Astrocyte (in vitro differentiated cells and primary cell): Measurements from ENCODE around the gene BCAR3. TPM values are rescaled to one million over a fixed set of nuclear protein-coding genes. Genes with fewer than 3 reads are reported as not detected.

Source experiments
- DNase-seq: peaks from one replicate; pipeline ENCODE4 v3.0.0-alpha.2; 2010; ENCODE audit warnings: low read depth
- FAIRE-seq: peaks from 2 replicates; lab custom pipeline; 2011; peaks lifted over from hg19 to GRCh38; lab: Jason Lieb, UNC
- H2AFZ ChIP-seq: 2 replicates; pipeline ENCODE4 v1.6.0; 2012; ENCODE audit warnings: low read depth, low read length, inconsistent platforms
- H3K27ac ChIP-seq: 2 replicates; pipeline ENCODE4 v1.5.1; 2011; ENCODE audit warnings: low read depth, low read length, inconsistent platforms
- H3K27me3 ChIP-seq: 2 replicates; pipeline ENCODE4 v1.6.0; 2011; ENCODE audit warnings: low read length, inconsistent platforms; ENCODE audit not compliant: insufficient read depth
- H3K36me3 ChIP-seq: 2 replicates; pipeline ENCODE4 v1.5.1; 2011; ENCODE audit warnings: low read length, inconsistent platforms; ENCODE audit not compliant: insufficient read depth
- H3K4me1 ChIP-seq: 2 replicates; pipeline ENCODE4 v1.5.1; 2011; ENCODE audit warnings: low read length, inconsistent platforms; ENCODE audit not compliant: insufficient read depth
- H3K4me2 ChIP-seq: 2 replicates; pipeline ENCODE4 v1.6.0; 2012; ENCODE audit warnings: low read length, inconsistent platforms
- H3K4me3 ChIP-seq: 2 replicates; pipeline ENCODE4 v1.5.1; 2011; ENCODE audit warnings: low read depth, mild to moderate bottlenecking, low read length, inconsistent platforms; ENCODE audit not compliant: insufficient read depth
- H3K79me2 ChIP-seq: 2 replicates; pipeline ENCODE4 v1.6.0; 2012; ENCODE audit warnings: mild to moderate bottlenecking, low read length, inconsistent platforms; ENCODE audit not compliant: insufficient read depth
- H3K9ac ChIP-seq: 2 replicates; pipeline ENCODE4 v1.6.0; 2012; ENCODE audit warnings: mild to moderate bottlenecking, low read length, inconsistent platforms
- H3K9me3 ChIP-seq: 2 replicates; pipeline ENCODE4 v1.5.1; 2012; ENCODE audit warnings: low read depth, mild to moderate bottlenecking, low read length, inconsistent platforms; ENCODE audit not compliant: insufficient read depth
- H4K20me1 ChIP-seq: 2 replicates; pipeline ENCODE4 v1.6.0; 2012; ENCODE audit warnings: low read length, inconsistent platforms; ENCODE audit not compliant: insufficient read depth
- H3K27ac Mint-ChIP-seq: one replicate; pipeline ENCODE4 v1.8.0; 2021; ENCODE audit warnings: mild to moderate bottlenecking, mixed read lengths; ENCODE audit not compliant: unreplicated experiment
- H3K27me3 Mint-ChIP-seq: one replicate; pipeline ENCODE4 v1.8.0; 2021; ENCODE audit warnings: low read depth, mixed read lengths; ENCODE audit not compliant: unreplicated experiment
- H3K36me3 Mint-ChIP-seq: one replicate; pipeline ENCODE4 v1.8.0; 2021; ENCODE audit warnings: low read depth, mixed read lengths; ENCODE audit not compliant: unreplicated experiment
- H3K4me1 Mint-ChIP-seq: one replicate; pipeline ENCODE4 v1.8.0; 2021; ENCODE audit warnings: low read depth, mixed read lengths; ENCODE audit not compliant: unreplicated experiment
- H3K4me3 Mint-ChIP-seq: one replicate; pipeline ENCODE4 v1.8.0; 2021; ENCODE audit warnings: mild to moderate bottlenecking, moderate library complexity, mixed read lengths; ENCODE audit not compliant: unreplicated experiment
- H3K9me3 Mint-ChIP-seq: one replicate; pipeline ENCODE4 v1.8.0; 2021; ENCODE audit warnings: mild to moderate bottlenecking, mixed read lengths; ENCODE audit not compliant: unreplicated experiment
- EZH2 ChIP-seq: IDR thresholded peaks from 2 replicates; pipeline ENCODE4 v1.6.1; 2012; ENCODE audit warnings: mild to moderate bottlenecking, low read length, inconsistent platforms; ENCODE audit not compliant: insufficient read depth
- total RNA-seq: library from RNA; stranded (reverse); gene quantifications from 2 replicates; pipeline ENCODE4 v1.2.1, GENCODE V29; 2021
- TF ChIP-seq, protein P1 (sequence below): IDR thresholded peaks from 2 replicates; pipeline ENCODE4 v1.5.1; 2011; ENCODE audit warnings: low read depth, mild to moderate bottlenecking, inconsistent platforms, low read length, moderate library complexity; ENCODE audit not compliant: insufficient read depth

Gene BCAR3
- total RNA-seq, 1 donor from 2014 or later: 30.0 TPM

GRCh38 chr1:93584261-93585003, 97.2 kb downstream of the BCAR3 start:
- peaks cover 29% of the 10 kb centered on the region for H3K36me3 Mint-ChIP-seq
- H3K9ac ChIP-seq: no peak overlapping the region
- no peak overlapping the region for H2AFZ ChIP-seq
- no peak for TF ChIP-seq EZH2
- TF ChIP-seq, protein P1, sequence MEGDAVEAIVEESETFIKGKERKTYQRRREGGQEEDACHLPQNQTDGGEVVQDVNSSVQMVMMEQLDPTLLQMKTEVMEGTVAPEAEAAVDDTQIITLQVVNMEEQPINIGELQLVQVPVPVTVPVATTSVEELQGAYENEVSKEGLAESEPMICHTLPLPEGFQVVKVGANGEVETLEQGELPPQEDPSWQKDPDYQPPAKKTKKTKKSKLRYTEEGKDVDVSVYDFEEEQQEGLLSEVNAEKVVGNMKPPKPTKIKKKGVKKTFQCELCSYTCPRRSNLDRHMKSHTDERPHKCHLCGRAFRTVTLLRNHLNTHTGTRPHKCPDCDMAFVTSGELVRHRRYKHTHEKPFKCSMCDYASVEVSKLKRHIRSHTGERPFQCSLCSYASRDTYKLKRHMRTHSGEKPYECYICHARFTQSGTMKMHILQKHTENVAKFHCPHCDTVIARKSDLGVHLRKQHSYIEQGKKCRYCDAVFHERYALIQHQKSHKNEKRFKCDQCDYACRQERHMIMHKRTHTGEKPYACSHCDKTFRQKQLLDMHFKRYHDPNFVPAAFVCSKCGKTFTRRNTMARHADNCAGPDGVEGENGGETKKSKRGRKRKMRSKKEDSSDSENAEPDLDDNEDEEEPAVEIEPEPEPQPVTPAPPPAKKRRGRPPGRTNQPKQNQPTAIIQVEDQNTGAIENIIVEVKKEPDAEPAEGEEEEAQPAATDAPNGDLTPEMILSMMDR: no peak
- H3K27me3 ChIP-seq: no peaks in the 10 kb centered on the region
- FAIRE-seq: no peak
- H3K9me3 Mint-ChIP-seq: no peaks in the 10 kb centered on the region
- peaks cover 57% of the 10 kb centered on the region for H3K36me3 ChIP-seq
- H4K20me1 ChIP-seq: peaks cover 52% of the 10 kb centered on the region
- peak overlapping the region; percentile 21 for H3K4me3 Mint-ChIP-seq
- H3K27ac ChIP-seq: no peak overlapping the region
- no peak overlapping the region for H3K4me2 ChIP-seq
- peaks cover 54% of the 10 kb centered on the region for H3K79me2 ChIP-seq
- H3K4me1 Mint-ChIP-seq: peaks cover 36% of the 10 kb centered on the region
- no peak overlapping the region for H3K4me3 ChIP-seq
- H3K27ac Mint-ChIP-seq: peak overlapping the region; percentile 71
- H3K9me3 ChIP-seq: no peaks in the 10 kb centered on the region
- no peak for DNase-seq
- H3K4me1 ChIP-seq: peaks cover 15% of the 10 kb centered on the region
- H3K27me3 Mint-ChIP-seq: no peaks in the 10 kb centered on the region

DNA sequence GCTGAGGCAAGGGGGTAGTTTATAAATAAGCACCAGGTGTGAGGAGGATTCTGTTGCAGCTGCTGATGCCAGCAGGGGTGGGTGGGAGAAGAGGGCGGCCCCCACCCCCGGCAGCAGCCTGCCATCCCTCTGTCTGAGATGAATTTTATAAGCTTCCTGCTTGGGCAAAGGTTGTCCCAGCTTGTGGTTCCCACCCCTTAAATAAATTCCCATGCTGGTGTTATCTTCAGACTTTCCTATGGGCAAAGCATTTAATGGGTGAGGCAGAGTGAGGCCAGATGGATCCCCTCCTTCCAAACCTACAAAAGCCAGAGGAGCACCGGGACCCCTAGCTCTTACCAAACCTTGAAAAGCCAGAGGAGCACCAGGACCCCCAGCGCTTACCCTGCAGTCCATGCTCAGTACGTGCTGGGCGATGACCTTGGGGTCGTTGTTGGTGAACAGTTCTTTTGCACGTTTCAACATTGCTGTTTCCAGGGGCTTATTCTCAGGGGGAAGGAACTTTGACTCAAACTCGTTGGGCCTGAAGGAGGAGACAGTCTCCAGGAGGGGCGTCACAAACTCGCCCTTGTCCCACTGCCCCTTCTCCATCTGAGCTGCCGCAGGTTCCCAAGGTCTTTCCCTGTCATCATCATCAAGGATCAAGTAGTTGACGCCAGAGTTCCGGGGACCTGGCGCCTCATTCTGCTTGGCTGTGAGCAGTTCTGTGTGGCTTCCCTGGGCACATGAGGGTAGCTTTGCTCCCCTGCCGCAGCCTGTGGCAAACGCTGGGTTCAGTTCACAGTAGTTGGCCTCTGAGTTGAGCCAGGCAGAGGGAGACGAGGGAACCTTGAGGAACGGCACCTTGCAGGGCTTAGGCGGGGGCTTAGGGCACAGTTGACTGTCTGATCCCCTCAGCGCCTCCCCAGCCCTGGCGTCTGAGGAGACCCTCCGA, 99.5 kb downstream of the BCAR3 start:
- H3K27me3 ChIP-seq: no peaks in the 10 kb centered on the region
- Mint-ChIP-seq H3K4me3 (no peak overlapping the region), H3K27me3 (no peaks in the 10 kb centered on the region), H3K9me3 (no peaks in the 10 kb centered on the region), H3K27ac (no peak overlapping the region), H3K36me3 (peaks cover 16% of the 10 kb centered on the region), H3K4me1 (peaks cover 27% of the 10 kb centered on the region)
- H3K4me2 ChIP-seq: no peak overlapping the region
- H3K9me3 ChIP-seq: no peaks in the 10 kb centered on the region
- DNase-seq: no peak
- H3K4me1 ChIP-seq: peaks cover 11% of the 10 kb centered on the region
- no peak overlapping the region for H2AFZ ChIP-seq
- TF ChIP-seq, protein P1: no peak
- no peak for TF ChIP-seq EZH2
- no peak overlapping the region for H3K4me3 ChIP-seq
- no peak overlapping the region for H3K27ac ChIP-seq
- peaks cover 53% of the 10 kb centered on the region for H4K20me1 ChIP-seq
- no peak overlapping the region for H3K9ac ChIP-seq
- peaks cover 44% of the 10 kb centered on the region for H3K36me3 ChIP-seq
- H3K79me2 ChIP-seq: peaks cover 56% of the 10 kb centered on the region
- no peak for FAIRE-seq
